Smooth muscle cell (in vitro differentiated cells): ENCODE measurements around the gene SPATS2L. TPM values are rescaled to one million over a fixed set of nuclear protein-coding genes. Genes with fewer than 3 reads are reported as not detected.

ENCODE experiments used
- DNase-seq: peaks from one replicate; lab custom pipeline; 2025; ENCODE audit not compliant: unreplicated experiment; lab: John Stamatoyannopoulos, UW
- H2AFZ ChIP-seq: fragments of 200-600 bp; sonication (generic); 2 replicates; pipeline ENCODE4 v1.6.0; 2016; ENCODE audit warnings: antibody characterized with exemption, low read depth, mild to moderate bottlenecking
- H3F3A ChIP-seq: fragments of 200-600 bp; sonication (generic); 2 replicates; pipeline ENCODE4 v1.6.0; 2017; ENCODE audit warnings: antibody characterized with exemption, low read depth
- H3K27ac ChIP-seq: fragments of 200-600 bp; sonication (generic); 2 replicates; pipeline ENCODE4 v1.5.1; 2016; ENCODE audit warnings: low read depth, mild to moderate bottlenecking
- H3K27me3 ChIP-seq: fragments of 200-600 bp; sonication (generic); 2 replicates; pipeline ENCODE4 v1.6.1; 2016; ENCODE audit warnings: low read depth, mild to moderate bottlenecking
- H3K36me3 ChIP-seq: fragments of 200-600 bp; sonication (generic); 2 replicates; pipeline ENCODE4 v1.5.1; 2016; ENCODE audit warnings: low read depth
- H3K4me1 ChIP-seq: fragments of 200-600 bp; sonication (generic); 2 replicates; pipeline ENCODE4 v1.5.1; 2016; ENCODE audit warnings: low read depth
- H3K4me2 ChIP-seq: fragments of 200-600 bp; sonication (generic); 2 replicates; pipeline ENCODE4 v1.6.0; 2016; ENCODE audit warnings: mild to moderate bottlenecking
- H3K4me3 ChIP-seq: fragments of 200-600 bp; sonication (generic); 2 replicates; pipeline ENCODE4 v1.5.1; 2016; ENCODE audit warnings: mild to moderate bottlenecking
- H3K79me2 ChIP-seq: fragments of 200-600 bp; sonication (generic); 2 replicates; pipeline ENCODE4 v1.6.0; 2016; ENCODE audit warnings: low read depth, mild to moderate bottlenecking
- H3K9ac ChIP-seq: fragments of 200-600 bp; sonication (generic); 2 replicates; pipeline ENCODE4 v1.6.0; 2016; ENCODE audit warnings: low read depth
- H3K9me3 ChIP-seq: fragments of 200-600 bp; sonication (generic); replicated peaks from 2 replicates; pipeline ENCODE4 v1.5.1; 2016; ENCODE audit warnings: low read depth
- H4K20me1 ChIP-seq: fragments of 200-600 bp; sonication (generic); 2 replicates; pipeline ENCODE4 v1.6.0; 2016; ENCODE audit warnings: low read depth
- whole genome bisulfite sequencing: methylation state at CpG from one replicate; pipeline ENCODE4 v1.1.7; 2016; ENCODE audit warnings: low lambda C conversion rate; 5-methylcytosine and 5-hydroxymethylcytosine counted together
- polyA plus RNA-seq: library from polyadenylated mRNA; unstranded; fragments of >200 nt; fragmentation: Nextera tagmentation; extraction: Ambion mirVana; gene quantifications from 2 replicates; pipeline ENCODE4 v1.2.1, GENCODE V29; 2016
- total RNA-seq: library from RNA; depleted of rRNA; stranded (reverse); fragments of >200 nt; gene quantifications from 2 replicates; pipeline ENCODE4 v1.2.3, GENCODE V29; 2014
- TF ChIP-seq, protein P1 (sequence below): fragments of 200-600 bp; sonication (generic); IDR thresholded peaks from 2 replicates; pipeline ENCODE4 v1.5.1; 2017; ENCODE audit warnings: borderline replicate concordance, mild to moderate bottlenecking, antibody characterized with exemption; ENCODE audit not compliant: insufficient read depth, poor library complexity, severe bottlenecking

SPATS2L gene
- total and polyA plus RNA-seq, 2 experiments from 2014 or later = 356 to 432 TPM

DNA sequence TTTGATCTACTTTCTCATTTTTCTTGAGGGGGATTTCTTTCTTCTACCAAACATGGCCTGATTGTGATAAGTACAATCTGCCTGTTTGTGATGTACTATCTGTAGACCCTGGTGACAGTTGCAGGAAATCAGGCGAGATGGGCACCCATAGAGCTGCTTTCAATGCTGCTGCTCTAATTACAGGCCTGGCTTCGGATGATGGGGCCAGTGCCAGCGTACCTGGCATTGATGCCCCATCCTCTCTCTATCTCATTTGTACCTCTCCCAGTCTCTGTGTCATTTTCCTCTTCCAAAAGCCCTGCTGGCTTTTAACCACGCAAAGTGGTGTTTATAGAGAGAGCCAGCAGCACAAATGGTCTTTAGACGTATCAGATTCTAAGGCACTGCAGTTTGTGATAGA, 133.5 kb downstream of the SPATS2L start:
- H3K4me1 ChIP-seq = no peaks in the 10 kb centered on the region
- H3K27me3 ChIP-seq = no peaks in the 10 kb centered on the region
- WGBS = 91% methylated on average over 5 of the region's 5 CpGs
- H3K27ac ChIP-seq = peak overlapping the region; percentile 0
- H3K79me2 ChIP-seq = peaks cover 36% of the 10 kb centered on the region
- no peak for DNase-seq
- peaks cover 36% of the 10 kb centered on the region for H3K36me3 ChIP-seq
- H3K4me2 ChIP-seq = no peak overlapping the region
- H3K4me3 ChIP-seq = no peak overlapping the region
- TF ChIP-seq, protein P1, sequence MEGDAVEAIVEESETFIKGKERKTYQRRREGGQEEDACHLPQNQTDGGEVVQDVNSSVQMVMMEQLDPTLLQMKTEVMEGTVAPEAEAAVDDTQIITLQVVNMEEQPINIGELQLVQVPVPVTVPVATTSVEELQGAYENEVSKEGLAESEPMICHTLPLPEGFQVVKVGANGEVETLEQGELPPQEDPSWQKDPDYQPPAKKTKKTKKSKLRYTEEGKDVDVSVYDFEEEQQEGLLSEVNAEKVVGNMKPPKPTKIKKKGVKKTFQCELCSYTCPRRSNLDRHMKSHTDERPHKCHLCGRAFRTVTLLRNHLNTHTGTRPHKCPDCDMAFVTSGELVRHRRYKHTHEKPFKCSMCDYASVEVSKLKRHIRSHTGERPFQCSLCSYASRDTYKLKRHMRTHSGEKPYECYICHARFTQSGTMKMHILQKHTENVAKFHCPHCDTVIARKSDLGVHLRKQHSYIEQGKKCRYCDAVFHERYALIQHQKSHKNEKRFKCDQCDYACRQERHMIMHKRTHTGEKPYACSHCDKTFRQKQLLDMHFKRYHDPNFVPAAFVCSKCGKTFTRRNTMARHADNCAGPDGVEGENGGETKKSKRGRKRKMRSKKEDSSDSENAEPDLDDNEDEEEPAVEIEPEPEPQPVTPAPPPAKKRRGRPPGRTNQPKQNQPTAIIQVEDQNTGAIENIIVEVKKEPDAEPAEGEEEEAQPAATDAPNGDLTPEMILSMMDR = no peak
- no peaks in the 10 kb centered on the region for H3K9me3 ChIP-seq
- H3K9ac ChIP-seq = no peak overlapping the region
- peaks cover 20% of the 10 kb centered on the region for H3F3A ChIP-seq
- H4K20me1 ChIP-seq = peaks cover 13% of the 10 kb centered on the region
- no peak overlapping the region for H2AFZ ChIP-seq

DNA sequence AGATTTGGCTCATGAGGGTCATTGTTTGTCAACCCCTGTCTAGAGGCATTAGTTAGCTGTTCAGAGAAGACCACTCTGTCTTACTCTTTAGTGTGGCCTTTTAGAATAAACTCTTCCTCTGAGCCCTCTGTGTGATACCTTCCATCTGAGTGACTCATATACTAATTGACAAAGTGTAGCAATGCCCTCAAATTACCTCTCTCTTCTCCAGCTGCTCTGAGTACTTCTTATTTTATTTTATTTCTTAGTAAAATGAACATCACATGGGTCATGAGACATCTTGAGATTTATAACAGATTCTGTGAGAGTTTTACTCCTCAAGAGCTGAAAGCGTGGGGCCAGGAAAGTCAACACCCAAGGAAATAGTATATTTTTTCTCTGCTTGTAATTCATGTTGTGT, 136.0 kb downstream of the SPATS2L start:
- Histone ChIP-seq H3K27me3 (no peaks in the 10 kb centered on the region), H3K27ac (peak overlapping the region; percentile 23)

GRCh38 chr2:200443376-200443775, 136.9 kb downstream of the SPATS2L start:
- peaks cover 31% of the 10 kb centered on the region for H3K79me2 ChIP-seq
- TF ChIP-seq, protein P1 = no peak
- no peak overlapping the region for H3K27ac ChIP-seq
- no peak overlapping the region for H3K9ac ChIP-seq
- DNase-seq = no peak
- no peaks in the 10 kb centered on the region for H3K27me3 ChIP-seq
- H3K4me1 ChIP-seq = no peaks in the 10 kb centered on the region
- no peak overlapping the region for H2AFZ ChIP-seq
- 78% methylated on average over 5 of the region's 5 CpGs for WGBS
- peaks cover 14% of the 10 kb centered on the region for H3F3A ChIP-seq
- H3K36me3 ChIP-seq = peaks cover 31% of the 10 kb centered on the region
- no peak overlapping the region for H3K4me3 ChIP-seq
- H3K4me2 ChIP-seq = no peak overlapping the region
- H4K20me1 ChIP-seq = peaks cover 27% of the 10 kb centered on the region
- H3K9me3 ChIP-seq = no peaks in the 10 kb centered on the region

More for the DNA sequence above, 136.0 kb downstream of the SPATS2L start:
- Histone ChIP-seq H3K36me3 (peaks cover 31% of the 10 kb centered on the region), H3K79me2 (peaks cover 31% of the 10 kb centered on the region), H4K20me1 (peaks cover 22% of the 10 kb centered on the region), H3F3A (peaks cover 14% of the 10 kb centered on the region), H3K9ac (no peak overlapping the region), H3K4me1 (no peaks in the 10 kb centered on the region), H2AFZ (no peak overlapping the region), H3K9me3 (no peaks in the 10 kb centered on the region), H3K4me2 (no peak overlapping the region), H3K4me3 (no peak overlapping the region)
- no peak for DNase-seq
- TF ChIP-seq, protein P1 = no peak
- 100% methylated on average over 1 of the region's 1 CpG for WGBS

DNA sequence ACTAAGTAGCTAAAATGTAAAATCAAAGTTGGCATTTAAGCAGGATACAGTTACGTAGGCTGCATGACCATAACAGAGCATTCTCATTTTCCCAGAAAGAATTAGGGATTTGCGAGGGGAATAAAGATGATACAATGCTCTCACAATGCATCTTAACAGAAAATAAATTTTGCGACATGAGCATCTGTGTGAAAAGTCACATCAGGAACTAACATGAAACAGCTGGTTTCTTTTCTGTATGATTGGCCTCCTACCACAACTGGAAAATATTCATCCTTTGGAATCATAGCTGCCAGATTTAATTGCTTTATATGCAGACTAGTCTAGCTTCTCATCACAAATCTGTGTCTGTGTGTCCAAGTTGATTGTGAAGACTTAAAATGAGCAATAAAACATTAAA, 137.4 kb downstream of the SPATS2L start:
- no peaks in the 10 kb centered on the region for H3K27me3 ChIP-seq
- peaks cover 14% of the 10 kb centered on the region for H3F3A ChIP-seq
- DNase-seq = no peak
- TF ChIP-seq, protein P1 = no peak
- H3K4me3 ChIP-seq = no peak overlapping the region
- no peak overlapping the region for H3K9ac ChIP-seq
- H3K36me3 ChIP-seq = peaks cover 31% of the 10 kb centered on the region
- H3K4me2 ChIP-seq = no peak overlapping the region
- no peak overlapping the region for H3K27ac ChIP-seq
- H4K20me1 ChIP-seq = peaks cover 33% of the 10 kb centered on the region
- no peaks in the 10 kb centered on the region for H3K4me1 ChIP-seq
- peaks cover 31% of the 10 kb centered on the region for H3K79me2 ChIP-seq
- WGBS = 97% methylated on average over 3 of the region's 3 CpGs
- no peaks in the 10 kb centered on the region for H3K9me3 ChIP-seq
- no peak overlapping the region for H2AFZ ChIP-seq
